RPMI8226 (cell line): Measurements from ENCODE around the gene CPA5.
"Not testable (repeated sequence)": the region's sequence is repeated elsewhere in the genome, so short reads cannot be mapped to it uniquely, and the experiment has no call there.

Source experiments
- DNase-seq: peaks from one replicate; pipeline ENCODE4 v3.0.0-alpha.2; 2015

The CPA5 gene

DNA sequence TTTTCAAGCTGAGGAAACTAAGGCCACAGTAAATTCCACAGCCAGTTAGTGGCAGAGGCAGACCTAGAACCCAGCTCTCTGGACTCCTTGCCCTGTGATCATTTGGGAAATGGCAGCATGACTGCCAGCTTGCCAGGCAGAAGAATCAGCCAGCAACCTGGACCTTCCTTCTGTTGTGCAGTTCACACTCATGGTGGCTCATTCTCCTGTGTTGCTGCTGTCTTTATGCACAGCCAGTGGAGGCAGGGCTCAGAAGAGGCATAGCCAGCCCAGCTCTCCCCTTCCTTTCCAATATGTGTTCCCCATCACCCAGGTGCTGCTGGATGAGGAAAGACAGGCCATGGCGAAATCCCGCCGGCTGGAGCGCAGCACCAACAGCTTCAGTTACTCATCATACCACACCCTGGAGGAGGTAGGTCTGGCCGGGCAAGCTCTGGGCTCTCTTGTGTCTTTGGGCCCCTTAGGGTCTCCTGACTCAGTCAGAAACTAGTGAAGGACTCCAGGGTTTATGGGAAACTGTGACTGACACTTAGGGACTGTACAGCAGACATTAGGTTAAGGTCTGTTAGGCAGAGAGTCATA is 14.8 kb downstream of the CPA5 start:
- no peak for DNase-seq

DNA sequence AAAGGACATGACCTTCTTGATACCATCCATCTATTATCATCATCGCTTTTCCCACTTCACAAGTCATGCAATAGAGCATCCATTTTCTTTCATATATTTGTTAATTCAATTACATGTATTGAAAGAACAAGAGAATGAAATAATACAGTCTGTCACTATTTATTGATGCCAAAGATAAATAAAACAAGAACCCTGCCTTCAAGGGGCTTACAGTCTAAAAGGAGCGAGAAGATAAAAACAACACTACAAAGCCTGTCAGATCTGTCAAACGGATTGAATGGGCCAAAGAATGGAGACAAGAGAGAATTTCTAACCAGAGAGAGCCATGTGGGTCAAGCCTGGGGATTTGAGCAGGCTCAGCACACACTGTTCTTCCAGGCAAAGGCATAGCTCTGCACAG is 15.9 kb downstream of the CPA5 start:
- DNase-seq = no peak

DNA sequence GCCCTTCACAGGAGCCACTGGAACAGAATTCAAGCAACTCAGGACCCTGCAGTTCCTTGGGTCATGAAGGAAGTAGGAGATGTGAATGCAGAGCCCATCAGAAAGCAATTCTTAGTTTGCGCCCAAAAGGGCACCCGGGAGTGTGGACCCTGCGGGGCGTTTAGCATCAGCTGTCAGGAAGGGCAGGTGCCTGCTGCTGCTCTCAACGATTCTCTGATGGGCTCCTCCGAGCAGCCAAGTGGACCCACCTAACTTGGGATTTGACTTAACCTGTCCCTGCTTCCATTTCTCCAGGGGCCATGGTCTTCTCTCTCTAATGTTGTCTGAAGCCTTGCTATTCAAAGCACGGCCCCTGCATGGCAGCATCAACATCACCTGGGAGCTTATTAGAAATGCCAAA is 17.1 kb downstream of the CPA5 start:
- no peak for DNase-seq

DNA sequence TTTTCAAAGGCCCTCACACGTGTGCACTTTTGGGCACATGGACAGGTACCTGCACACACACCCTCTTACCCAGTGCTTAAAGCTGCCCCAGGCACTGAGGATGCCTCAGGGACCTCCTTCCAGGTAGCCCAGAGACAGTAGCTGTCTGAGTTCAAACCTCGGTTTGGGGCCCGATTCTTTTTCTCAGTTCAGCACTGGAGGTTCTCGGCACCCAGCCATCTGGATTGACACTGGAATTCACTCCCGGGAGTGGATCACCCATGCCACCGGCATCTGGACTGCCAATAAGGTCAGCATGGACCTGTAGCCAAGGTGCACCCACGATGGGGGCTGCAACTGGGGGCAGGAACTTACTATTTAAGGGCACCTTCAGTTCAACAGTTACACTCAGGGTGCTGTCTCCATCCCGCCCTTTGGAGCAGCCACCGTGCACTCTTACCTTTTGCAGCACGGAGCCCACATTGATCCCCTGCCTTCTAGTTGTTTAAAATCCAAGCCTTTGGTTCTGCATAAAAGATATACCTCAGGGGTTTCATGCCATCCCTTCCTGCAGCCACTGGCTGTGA is 17.7 kb downstream of the CPA5 start:
- no peak for DNase-seq

DNA sequence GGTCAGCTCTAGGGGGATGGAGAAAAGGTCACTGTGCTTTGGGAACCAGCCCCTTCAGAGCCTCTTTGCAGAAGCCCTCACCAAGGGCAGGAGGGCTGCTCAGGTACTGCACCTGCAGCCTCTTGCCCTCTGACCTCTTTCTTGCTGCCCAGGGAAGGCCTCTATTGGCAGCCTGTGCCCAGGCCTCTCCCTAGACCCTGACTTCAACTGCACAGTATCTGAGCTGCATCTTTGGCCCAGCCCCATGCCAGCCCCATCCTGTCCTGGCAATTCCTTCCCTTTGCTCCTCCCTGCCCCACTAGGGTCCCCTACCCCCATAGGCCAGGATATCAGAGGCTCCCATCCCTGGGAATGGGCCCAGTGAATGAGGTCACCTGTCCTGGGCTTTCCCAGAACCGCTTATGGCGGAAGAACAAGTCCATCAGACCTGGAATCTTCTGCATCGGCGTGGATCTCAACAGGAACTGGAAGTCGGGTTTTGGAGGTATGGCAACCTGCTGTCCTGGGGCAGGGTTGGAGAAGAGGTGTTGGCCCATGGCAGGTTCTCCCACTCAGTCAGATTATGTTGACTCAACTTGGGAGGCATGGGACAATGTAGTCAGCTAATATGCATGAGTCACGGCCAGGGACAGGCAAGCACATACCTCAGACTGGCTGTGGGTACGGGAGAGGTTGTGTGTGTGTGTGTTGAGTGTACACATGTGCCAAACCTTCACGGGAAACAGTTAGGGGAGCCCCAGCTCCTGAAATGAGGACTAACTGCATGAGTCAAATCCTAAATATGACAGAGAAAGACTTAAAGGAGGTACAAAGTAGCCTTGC is 18.6 kb downstream of the CPA5 start:
- DNase-seq = no peak

DNA sequence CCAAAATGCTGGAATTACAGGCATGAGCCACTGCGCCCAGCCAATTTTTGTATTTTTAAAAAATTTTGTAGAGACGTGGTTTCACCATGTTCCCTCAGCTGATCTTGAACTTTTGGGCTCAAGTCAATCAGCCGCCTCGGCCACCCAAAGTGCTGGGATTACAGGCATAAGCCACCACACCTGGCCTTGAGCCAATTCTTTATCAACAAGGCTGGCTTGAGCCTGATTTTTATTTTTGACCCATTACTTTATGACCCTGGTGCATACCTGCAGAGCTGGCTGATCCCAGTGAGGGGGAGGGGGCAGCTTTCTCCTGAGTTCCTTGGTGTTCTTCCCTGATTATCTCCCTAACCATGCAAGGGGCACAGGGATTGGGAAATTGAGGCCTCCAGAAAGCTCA is 19.8 kb downstream of the CPA5 start:
- no peak for DNase-seq

DNA sequence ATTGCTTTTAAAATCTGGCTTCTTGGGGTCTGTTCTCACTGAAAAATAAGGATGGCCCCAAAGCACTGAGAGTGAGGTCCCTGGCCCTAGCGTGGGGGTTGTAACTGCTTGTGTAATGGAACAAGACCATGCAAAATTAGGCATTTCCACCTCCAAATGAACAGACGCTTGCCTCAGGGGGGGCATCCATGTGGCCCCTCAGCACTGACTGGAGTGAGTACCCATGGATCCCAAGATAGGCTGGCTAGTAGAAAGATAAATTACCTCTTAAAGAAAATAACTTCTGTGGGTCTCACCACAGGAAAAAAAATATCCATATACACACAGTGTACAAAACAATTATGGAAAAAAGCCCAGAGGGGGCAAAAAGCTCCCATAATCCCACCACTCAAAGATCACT is 20.5 kb downstream of the CPA5 start:
- DNase-seq = no peak

DNA sequence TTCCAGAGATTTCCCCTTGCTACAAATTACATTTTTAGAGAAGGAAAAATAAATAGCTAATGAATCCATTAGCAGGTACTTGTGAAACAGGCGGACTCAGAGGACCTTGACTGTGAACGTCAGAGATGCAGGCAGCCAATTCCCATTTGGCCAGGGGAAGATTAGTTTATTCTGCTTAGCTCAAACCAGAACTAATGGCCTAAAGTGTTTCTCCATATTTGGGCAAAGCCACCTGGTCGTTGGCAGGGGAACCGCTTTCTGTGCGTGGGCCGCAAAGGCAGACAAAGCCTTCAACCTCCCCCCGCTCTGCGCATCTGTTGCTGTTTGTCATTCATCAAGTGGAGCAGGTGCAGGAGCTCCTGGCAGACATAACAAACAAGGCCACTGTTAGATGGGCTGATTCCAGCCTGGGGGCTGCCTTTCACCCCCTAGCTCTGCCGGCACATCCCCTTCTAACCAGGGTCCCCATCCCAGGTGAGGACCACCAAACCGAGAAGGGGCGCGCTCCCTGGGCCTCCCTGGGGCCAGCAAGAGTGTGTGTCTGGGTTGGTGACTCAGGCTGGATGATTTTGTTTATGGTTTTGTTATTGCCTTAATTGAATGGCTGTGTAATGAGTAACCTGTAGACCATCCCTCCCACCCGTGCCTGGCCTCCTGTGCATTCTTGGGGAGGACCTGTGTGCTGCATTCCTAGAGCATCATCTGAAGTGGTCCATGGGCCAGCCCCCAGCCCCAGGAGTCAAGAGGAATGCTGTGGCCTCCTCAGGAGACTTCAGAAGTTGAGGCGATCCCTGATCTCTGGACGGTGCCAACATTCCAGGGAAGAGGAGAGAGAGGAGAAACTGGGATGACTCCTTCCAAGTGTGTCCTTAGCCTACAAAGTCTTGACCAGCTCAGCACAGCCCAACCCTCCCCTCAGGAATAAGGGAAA is 21.2 kb downstream of the CPA5 start:
- peak; percentile 63 for DNase-seq

DNA sequence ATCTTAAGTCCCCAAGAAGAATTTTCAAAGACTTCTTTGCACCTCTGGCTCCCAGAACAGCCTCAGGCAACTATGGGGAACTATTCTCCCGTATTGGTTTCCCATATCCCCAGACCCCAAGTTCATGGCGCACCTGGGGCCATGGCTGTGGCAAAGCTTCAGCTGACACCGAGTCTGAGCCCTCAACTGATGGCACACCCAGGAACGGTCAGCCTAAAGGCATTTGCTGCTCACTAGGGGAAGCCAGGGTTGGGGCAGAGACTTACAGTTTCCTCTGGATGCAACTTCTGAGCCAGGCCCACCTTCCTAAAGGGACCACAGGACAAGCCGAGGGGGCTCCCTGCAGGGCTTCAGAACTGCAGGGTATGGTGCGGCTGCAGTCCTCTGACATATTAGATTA is 21.9 kb downstream of the CPA5 start:
- no peak for DNase-seq

DNA sequence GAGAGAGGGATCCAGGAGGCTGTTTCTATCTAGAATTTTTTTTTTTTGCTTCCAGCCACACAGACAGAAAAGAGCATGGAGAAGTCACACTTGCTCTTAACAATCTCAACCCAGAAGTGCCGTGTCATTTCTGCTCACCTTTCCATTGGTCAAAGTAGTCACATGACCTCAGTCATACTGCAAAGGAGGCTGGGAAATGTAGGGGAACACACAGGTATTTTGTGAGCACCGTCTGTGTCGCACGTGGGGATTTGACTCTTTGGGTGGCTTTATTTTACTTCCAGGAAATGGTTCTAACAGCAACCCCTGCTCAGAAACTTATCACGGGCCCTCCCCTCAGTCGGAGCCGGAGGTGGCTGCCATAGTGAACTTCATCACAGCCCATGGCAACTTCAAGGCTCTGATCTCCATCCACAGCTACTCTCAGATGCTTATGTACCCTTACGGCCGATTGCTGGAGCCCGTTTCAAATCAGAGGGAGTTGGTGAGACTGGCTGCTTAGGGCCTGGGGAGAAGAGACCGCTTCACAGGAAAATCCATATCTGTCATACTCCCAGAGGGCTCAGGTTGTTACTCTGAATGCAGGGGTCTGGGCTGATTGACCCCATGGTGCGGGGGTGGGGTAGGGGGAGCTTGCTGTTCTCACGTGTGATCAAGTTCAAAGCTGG is 22.6 kb downstream of the CPA5 start:
- DNase-seq = peak; percentile 40

DNA sequence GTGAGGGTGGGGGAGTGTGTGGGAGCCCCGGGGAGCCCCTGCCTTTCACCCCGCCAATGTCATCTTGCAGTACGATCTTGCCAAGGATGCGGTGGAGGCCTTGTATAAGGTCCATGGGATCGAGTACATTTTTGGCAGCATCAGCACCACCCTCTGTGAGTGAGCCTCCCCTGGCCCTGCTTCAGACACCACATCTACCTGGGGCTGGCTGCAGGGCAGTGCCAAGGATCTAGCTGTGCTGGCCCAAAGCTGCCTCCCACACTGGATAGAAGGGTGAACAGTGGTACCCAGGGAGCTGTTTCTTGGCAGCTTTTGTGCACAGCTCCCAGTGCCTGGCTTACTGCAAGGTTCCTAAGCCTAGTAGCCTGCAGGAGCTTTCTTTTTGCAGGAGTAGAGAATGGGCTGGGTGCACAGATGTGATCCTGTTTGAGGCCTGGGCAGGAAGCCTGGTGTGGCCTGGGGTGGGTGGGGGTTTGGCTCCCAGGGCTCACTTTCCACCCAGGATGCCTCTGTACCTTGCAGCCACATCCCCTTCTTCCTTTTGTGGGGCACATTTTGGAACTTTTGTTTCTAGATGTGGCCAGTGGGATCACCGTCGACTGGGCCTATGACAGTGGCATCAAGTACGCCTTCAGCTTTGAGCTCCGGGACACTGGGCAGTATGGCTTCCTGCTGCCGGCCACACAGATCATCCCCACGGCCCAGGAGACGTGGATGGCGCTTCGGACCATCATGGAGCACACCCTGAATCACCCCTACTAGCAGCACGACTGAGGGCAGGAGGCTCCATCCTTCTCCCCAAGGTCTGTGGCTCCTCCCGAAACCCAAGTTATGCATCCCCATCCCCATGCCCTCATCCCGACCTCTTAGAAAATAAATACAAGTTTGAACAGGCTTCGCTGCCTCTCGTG is 23.5 kb downstream of the CPA5 start:
- DNase-seq = no peak

DNA sequence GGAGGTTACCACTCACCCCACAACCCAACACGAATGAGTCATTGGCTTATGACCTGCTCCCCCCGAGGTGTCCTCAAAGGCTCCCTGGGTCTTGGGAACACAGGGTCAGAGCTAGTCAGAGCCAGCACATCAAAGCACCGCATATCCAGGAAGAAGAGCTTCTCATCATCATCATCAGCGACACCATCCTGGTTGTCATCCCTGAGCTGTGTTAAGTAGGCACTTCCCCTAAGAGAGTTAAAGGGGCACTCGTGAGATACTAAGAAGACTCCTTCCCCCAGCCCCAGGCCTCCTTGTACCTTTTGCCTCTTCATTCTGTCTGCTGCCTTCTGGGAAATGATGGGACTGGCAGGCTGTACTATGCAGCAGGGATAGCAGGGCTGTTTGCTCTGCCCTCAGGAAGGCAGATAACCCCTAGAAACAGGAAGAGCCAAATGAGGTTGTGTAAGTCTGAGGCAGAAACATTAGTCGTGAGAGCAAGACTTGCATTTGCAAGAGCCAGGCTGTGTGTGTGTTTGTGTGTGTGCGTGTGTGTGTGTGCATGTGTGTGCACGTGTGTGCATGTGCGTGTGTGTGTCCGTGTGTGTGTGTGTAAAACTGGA is 24.6 kb downstream of the CPA5 start:
- DNase-seq = no peak

DNA sequence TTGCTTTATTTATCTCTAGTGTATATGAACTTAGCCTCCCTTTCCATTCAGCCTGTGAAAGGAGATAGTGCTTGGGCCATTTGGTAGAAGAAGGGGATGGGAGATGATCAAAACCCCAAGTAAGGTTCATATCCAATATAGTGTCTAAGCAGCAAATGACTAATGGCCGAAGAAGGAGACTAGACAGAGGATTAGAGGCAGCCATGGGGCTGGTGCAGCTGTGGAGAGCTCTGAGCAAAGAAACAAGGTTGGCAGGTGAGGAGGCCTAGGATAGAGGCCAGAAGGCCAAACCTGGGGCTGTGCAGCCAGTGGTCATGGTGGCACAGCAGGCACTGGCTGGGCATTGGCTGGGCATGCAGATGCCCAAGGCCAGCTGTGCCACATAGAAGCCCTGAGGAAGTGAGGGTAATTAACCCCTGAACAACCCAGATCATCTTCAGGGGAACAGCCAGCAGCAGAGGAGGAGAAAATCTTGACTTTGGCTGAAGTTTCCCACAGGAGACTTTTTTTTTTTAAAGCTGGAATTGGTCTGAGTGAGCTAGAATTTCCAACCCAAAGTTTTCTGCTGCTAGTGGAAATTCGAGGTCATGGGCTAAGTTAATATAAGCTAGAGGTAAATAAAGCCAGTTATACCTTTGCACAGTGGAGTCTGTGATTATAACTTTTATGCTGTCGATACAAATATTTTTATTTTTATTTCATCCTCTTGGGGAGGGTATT is 25.4 kb downstream of the CPA5 start:
- no peak for DNase-seq

DNA sequence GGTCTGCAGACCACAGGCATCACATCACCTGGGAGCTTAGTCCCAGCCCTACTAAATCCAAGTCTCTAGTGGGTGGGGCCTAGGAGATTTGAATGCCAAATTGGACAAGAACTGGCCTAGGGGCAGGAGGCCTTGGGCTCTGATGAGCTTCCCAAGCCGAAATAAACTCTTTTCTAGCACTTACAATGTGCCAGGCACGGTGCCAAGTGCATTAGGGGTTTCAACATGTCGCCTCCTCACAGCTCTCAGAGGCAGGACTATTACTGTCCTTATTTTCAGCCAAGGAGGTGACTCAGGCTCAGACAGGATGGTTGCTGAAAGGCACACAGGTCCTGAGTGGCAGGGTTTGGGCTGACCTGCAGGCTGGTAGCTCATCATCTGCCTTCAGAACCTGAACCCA is 26.4 kb downstream of the CPA5 start:
- DNase-seq = peak; percentile 66

DNA sequence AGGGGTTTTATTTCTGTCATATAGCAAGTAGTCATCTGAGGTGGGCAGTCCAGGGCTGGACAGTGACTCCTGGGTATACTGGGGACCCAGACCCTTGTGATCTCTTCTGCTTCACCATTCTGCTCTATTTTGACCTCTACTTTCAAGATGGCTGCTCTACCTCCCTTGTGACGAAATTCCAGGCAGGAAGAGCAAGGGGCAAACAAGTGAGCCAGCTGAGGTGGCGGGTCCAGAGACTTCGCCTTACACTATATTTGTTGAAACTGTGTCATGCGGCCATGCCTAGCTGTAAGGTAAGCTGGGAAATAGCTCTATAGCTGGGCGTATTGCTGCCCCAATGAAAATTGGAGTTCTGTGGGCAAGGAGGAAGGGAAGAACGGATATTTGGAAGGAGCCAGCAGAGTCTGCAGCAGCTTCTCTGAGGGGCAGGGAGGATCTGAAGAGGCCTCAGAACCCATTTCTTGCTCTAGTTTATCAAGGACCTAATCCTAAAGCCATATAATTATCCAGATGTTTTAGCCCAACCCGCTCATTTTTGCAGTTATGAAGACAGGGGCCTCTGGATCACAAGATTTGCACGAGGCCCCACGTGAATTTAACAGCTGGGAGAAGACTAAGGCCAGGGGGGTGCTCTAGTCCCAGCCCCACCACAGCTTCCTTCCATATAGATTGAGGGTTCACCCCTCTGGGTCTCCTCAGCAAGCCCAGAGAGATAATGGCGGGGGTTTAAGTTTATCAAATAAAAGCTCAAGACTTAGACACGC is 28.0 kb downstream of the CPA5 start:
- no peak for DNase-seq

DNA sequence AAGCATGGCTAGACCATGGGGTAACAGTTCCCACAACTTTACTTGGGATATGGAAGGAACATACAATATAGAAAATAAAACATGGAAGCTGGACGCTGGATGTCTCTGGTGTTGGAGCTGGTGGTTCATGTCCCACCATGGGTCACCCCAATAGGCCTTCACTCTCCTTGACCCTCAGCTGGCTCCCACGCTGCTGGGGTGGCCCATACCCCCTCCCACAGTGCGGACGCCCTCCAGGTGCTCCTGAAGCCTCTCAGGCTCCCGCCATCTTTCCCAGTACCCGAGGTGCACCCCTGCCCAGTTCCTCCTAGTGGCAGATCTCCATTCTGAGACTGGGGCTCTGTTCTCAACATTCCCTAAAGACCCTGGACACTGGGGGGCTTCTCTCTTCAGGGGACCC is 29.9 kb downstream of the CPA5 start:
- no peak for DNase-seq

DNA sequence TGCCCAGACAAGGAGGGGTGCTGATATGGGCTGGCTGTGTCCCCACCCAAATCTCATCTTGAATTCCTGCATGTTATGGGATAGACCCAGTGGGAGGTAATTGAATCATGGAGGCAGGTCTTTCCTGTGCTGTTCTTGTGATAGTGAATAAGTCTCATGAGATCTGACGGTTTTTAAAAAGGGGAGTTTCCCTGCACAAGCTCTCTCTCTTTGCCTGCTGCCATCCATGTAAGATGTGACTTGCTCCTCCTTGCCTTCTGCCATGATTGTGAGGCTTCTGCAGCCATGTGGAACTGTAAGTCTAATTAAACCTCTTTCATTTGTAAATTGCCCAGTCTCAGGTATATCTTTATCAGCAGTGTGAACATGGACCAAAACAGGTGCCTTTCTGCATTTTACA is 31.8 kb downstream of the CPA5 start:
- not testable (repeated sequence) for DNase-seq

DNA sequence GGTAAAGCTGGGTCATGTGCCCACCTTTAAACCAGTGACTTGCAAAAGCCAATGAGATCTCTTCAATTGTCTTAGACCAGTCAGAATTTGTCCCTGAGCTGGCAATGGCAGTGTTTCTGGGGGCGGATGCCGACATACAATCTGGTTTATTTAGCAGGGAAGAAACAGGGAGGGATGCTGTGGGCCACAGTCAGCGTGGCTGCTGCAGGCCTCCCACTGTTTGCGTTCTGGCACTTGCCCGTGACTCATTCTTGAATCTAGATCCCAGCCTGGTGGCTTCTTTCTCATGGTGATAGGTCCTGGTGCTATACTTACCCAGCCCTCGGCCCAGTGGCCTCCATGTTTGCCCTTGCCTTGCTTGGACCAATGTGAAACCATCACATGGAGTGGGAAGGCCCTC is 32.6 kb downstream of the CPA5 start:
- DNase-seq = no peak

DNA sequence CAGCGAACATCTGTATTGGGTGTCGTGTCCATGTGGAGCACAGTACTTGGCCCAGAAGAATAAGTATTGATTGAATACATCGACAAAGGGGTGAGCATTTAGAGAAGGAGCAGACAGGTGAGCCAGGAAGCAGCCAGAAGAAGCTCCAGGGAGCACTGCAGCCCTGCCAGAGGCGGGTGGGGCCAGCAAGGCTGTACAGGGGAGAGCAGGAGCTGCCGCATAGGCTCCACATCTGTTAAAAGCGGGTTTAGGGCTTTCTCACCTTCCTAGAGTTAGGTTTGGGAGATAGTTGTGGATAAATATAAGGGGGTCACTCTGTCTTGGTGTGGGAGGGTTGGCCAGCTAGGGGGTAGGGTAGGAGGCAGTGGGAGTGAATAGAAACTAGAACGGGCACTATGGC is 34.4 kb downstream of the CPA5 start:
- DNase-seq = no peak

DNA sequence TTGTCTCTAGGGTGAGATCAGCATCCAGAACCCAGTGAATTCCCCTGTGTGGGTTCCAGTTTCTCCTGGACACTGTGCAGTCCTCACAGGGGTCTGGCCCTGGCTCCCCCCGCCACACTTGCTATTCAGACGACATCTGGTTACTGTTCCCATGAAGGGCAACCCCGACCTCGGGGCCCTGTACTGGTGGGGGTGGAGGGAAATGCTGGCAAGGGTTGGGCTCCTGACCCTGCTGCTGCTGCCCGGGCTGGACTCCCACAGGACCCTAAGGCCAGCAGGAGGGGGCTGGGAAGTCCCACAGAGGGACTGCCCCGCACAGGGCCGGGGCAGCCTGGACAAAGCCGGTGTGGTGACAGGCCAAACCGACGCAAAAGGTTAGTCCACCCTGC is 34.9 kb downstream of the CPA5 start:
- DNase-seq = no peak
